Measurements from ENCODE around the gene KPRP.

Gene KPRP

GRCh38 chr1:152757747-152758146 is at the start of gene KPRP:
KPRP (plus strand) TSS chr1:152758025; CDS start chr1:152759589, 1,564 bp downstream.
- no peak for FAIRE-seq

GRCh38 chr1:152718238-152718637 is 39.6 kb upstream of the KPRP start:
- FAIRE-seq: no peak

- FAIRE-seq: no peak
Measured at GRCh38 chr1:152725261-152725660, 32.6 kb upstream of the KPRP start.

GRCh38 chr1:152728986-152729385 is 28.8 kb upstream of the KPRP start:
- no peak for FAIRE-seq

- FAIRE-seq: no peak
Measured at GRCh38 chr1:152735648-152736047, 22.2 kb upstream of the KPRP start.

GRCh38 chr1:152737997-152738396 is 19.8 kb upstream of the KPRP start:
- FAIRE-seq: no peak

GRCh38 chr1:152739841-152740240 is 18.0 kb upstream of the KPRP start:
- no peak for FAIRE-seq

GRCh38 chr1:152741656-152742055 is 16.2 kb upstream of the KPRP start:
- FAIRE-seq: no peak

- no peak for FAIRE-seq
Measured at GRCh38 chr1:152743371-152744145, 14.3 kb upstream of the KPRP start.

- no peak for FAIRE-seq
Measured at GRCh38 chr1:152745289-152745704, 12.5 kb upstream of the KPRP start.

- FAIRE-seq: no peak
Measured at GRCh38 chr1:152745765-152746444, 11.9 kb upstream of the KPRP start.

- no peak for FAIRE-seq
Measured at GRCh38 chr1:152747831-152748230, 10.0 kb upstream of the KPRP start.

- FAIRE-seq: no peak
Measured at GRCh38 chr1:152752225-152752624, 5.6 kb upstream of the KPRP start.

- FAIRE-seq: no peak
Measured at GRCh38 chr1:152753586-152753985, 4.2 kb upstream of the KPRP start.

GRCh38 chr1:152756872-152757271 is 953 bp upstream of the KPRP start:
- FAIRE-seq: no peak

- no peak for FAIRE-seq
Measured at GRCh38 chr1:152758636-152759035, 811 bp downstream of the KPRP start.

- no peak for FAIRE-seq
Measured at GRCh38 chr1:152759453-152760173, 1.8 kb downstream of the KPRP start.

- no peak for FAIRE-seq
Measured at GRCh38 chr1:152760551-152761190, 2.8 kb downstream of the KPRP start.

- FAIRE-seq: no peak
Measured at GRCh38 chr1:152761609-152762213, 3.9 kb downstream of the KPRP start.

- FAIRE-seq: no peak
Measured at GRCh38 chr1:152768847-152769533, 11.2 kb downstream of the KPRP start.

- no peak for FAIRE-seq
Measured at GRCh38 chr1:152770411-152770810, 12.6 kb downstream of the KPRP start.

- no peak for FAIRE-seq
Measured at GRCh38 chr1:152774875-152775274, 17.1 kb downstream of the KPRP start, which contains the start of gene LCE1F. LCE1F (plus strand) TSS chr1:152775140; CDS start chr1:152776372, 1,232 bp downstream.

Data from A204.1 (cell line).